HG02623 (cell line): ENCODE data around the gene DDHD1.

ENCODE experiments used
- ATAC-seq: cut with Tn5 transposase; IDR thresholded peaks from one replicate; pipeline ENCODE4 v1.9.1; 2021; ENCODE audit warnings: moderate library complexity; ENCODE audit not compliant: unreplicated experiment

The DDHD1 gene

DNA sequence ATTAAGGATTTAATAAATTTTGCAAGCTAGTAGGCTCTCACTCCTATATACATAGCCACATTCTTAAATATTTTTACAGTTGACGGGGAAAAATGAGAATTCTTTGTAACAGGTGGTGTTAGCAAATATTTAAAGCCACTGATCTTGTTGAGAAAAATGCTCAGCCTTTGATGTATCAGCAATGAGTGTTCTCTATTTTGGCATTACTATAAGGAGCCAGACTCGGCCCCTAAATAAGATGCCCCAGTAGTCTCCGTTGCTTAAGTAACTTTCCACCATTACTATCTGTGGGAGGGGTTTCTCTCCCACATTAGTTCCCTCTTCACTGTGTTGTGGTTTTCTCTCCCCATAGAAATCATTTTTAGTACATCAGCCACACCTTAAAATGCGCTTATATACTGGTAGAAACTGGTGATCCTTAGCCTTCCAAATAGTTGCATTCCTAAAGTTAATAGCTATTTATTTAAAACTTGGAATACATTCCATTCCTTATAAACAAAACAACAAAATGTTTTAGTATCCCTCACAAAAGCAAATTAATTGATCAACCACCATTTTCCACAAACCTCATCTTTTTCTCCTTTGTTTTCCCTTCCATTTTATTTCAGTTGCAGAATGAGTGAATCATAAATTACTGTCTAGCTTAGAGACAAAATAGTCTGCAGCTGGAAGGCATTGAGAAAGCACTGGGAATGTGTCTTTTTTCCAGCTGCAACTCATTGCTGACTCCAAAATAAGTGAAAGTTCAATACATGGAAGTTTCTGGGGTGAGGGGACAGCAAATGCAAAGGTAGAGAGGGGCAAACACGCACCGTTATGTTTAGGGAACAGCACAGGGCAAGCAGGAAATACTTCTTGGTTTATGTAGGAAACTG lies 117.5 kb downstream of the DDHD1 start:
- ATAC-seq, result no peak

DNA sequence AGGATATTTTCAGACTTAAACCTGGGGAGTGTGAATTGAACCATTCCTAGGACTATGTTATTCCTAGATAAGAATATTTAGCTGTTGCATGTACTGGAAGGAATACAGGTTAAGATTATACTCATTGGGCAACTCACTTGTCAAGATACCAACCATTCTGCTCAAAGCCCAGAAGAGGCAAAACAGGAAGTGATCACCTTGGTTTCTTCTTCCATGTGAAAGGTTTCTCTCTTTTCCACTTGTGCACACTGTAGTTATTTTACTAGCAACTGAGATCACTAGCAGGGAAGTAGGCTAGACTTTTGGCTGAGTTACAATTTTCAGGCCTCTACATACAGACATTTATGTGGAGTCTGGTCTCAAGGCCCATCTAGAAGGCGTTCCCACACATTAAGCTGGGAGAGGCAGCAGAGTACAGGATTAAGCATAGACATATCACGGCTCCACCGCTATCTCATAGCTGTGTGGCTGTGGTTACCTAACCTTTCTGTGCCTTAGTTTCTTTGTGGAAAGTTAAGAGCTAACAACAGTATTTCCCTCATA lies 118.4 kb downstream of the DDHD1 start:
- no peak for ATAC-seq

DNA sequence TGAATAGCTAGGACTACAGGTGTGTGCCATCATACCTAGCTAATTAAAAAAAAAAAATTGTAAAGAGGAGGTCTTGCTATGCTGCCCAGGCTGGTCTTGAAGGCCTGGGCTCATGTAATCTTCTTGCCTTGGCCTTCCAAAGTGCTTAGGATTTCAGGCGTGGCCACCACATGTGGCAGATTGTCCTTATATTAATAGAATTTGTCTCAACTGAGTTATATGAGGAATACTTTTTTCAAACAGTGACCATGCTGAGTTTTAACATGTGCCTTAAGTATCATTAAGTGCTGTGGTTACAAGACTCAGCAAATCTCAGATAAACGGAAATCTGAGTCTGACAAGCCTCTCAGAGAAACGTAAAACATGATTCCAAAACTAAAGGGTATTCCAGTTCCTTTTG lies 119.1 kb downstream of the DDHD1 start:
- ATAC-seq, result no peak

DNA sequence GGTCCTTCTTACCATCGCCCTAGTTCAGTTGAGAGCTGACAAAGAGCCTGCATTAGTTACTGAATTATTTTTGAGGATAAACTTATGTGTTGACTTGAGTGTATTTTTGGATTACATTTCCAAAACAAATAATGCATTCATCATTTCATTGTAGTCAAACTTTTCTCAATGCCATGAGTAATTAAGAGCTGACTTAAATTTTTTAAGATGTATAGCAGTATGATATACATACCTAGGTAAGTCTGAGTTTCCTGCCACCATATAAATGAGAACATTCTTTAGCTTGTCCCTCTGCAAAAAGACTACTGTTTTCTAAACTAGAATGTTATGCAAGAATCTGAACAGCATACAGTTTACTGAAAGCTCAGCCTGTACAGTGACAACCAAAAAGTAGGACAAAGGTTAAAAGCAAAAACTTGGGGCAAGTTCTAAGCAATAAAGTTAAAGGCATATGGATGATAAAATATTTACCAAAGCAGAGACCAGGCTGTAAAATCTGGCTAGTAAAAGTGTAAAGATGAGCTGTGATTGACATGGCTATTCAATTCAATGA lies 120.2 kb downstream of the DDHD1 start:
- no peak for ATAC-seq

DNA sequence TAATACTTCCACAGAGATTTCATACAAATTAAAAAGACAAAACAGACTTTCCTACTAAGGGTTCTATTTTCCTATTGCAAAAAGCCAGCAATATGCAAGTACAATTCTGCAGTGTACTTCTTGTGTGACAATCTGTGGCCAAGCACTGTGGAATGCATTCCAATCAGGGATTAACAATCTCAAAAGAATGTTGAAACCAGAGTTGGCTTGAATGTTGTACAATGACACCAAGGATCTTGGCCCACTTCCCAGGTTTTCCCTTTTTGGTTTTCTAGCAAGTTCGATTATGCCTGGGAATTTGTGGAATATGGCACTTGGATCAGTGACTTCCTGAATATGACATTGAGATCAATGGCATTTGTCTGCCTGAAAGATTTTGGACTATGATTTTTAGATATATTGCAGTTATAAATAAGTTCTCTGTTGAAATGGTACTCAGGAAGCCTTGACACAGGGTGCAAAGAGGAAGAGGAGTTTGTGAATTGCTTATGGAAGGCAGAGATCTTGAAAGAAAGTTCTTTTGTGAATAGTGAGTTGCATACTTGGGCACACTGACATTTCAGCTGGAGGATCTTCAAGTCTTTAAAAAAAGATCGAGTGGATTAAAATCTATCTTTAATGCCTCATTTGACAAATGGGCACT lies 120.8 kb downstream of the DDHD1 start:
- ATAC-seq, result no peak

DNA sequence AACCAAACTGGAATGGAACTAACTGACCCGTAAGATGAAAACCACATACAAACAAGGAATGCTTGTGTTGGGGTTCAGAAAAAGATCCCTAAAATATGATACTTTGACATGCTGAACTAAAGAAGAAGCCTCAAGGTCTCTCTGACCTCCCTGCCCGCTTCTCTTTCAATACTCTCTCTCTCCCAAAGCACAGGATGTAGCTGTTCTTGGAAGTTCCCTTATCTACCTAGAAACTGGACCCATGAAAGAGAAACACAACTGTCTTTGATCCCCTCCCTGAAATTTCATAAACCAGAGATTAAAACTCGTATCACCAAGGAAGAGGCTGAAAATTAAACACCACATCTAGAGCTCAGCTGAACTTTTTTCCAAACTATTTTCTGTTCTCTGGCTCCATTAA lies 125.6 kb downstream of the DDHD1 start:
- no peak for ATAC-seq

DNA sequence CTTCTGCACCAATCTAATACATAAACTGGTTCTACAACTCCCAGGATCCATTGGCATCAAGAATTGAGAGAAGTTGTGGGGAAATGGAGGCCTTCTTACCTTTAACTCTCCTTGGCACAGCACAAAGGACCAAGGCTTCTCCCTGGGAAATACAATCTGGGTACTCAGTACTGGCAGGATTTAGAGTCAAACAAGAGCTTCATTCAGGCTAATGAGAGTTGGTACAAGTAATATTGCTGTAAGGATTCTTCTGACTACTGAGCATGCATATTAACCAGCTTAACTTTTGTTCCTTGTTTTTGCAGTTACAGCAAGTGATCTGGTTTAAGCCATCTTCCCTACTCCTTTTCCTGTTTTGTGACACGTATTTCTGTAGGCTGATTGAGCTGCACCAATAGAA lies 126.1 kb downstream of the DDHD1 start:
- no peak for ATAC-seq

DNA sequence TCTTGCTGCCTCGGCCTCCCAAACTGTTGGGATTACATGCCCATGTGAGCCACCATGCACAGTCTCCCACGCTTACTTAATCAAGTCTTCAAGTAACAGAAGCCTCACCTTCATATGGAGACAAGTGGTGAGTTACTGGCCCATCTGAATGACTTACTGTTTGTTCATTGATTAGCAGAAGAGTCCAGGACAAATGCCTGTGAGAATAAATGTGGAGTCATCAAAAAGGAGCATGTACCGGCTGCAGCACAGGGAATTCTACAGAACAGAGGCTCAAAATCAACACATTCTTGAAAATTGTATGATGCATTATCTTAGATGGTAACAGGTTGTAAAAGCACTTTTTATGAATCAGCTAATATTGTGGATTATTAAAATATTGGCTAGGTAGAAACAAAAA lies 129.8 kb downstream of the DDHD1 start:
- no peak for ATAC-seq

DNA sequence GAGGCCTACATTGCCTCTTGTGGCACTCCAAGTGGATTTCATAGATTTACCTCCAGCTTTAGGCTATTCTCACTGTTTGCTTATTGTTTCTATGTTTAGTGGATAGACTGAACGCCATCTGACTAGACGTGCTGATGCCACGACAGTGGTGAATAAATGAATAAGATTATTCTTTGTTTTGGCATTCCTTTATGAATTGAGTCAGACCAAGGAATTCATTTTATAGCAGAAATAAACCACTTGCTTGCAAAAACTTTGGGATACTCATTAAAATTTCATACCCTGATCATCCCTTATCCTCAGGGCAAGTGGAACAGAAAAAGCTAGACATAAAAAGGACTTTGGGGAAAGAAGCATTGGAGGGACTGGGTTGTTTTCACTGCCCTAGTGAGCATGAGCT lies 130.5 kb downstream of the DDHD1 start:
- ATAC-seq, result no peak

DNA sequence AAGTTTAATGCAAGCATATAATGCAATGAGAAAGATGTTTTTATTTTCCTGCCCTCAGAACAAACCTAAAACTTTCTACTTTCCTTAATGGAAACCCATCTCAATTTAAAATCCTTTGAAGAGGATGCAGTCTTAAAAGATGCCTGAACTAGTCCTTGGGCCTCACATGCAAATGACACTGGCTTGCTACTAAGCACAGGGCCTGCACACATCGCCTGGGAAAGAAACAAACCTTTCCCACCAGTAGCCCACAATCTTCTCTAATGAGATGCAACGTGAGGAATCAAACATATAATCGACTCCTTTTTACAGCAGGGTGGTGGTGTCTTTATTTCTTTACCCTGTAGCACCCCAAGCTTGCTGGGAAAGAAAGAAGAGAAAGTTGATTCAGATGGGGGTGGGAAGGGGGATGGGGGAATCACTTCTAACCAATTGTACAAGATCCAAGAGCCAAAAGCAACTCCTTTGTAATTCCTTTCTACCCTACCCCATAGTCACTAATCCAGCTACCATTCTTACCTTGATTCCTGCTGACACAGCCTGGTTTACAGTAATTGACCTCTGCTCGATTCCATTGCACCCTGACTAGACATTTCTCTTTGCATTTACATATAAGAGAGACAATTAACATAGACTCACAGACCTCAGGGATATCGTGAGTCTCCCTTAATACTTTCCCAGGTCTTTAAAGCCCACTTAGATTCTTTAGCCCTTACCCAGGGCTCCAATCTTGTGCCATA lies 132.8 kb downstream of the DDHD1 start:
- ATAC-seq, result no peak

DNA sequence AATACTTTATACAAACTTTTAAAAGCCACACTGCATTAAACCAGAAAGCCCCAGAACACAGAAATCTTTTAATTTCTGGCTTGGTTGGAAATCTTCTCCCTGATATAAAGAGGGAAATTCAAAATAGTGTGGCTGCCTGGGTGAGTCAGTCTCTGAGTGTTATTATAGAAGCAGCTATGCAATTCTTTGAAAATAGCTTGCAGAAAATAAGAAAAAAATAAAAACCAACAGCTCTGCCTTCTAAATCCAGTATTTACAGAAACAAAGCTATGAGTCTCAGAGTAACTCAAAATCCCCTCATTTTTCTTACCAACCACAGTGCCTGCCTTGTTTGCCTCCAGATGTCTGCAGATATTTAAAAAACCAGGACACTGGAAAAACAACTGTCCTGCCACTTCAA lies 133.7 kb downstream of the DDHD1 start:
- ATAC-seq, result no peak

DNA sequence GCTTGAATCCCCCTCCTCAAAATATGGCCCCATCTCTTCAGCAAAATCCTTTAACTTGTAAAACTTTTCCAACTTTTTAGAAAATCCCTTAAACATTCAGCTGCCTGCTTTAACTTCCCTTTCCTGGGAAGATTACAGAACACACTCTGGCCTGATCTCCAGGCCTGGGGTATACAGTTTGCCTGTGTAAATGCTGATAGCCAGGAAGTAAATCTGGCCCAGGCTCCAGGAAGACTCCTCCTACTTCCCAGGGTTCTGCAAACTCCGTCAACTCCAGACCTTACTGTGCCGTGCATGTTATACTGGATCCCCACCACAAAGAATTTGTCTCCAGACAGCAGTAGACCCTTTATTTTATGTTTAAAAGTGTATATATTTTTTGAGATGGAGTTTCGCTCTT lies 135.3 kb downstream of the DDHD1 start:
- ATAC-seq, result no peak

DNA sequence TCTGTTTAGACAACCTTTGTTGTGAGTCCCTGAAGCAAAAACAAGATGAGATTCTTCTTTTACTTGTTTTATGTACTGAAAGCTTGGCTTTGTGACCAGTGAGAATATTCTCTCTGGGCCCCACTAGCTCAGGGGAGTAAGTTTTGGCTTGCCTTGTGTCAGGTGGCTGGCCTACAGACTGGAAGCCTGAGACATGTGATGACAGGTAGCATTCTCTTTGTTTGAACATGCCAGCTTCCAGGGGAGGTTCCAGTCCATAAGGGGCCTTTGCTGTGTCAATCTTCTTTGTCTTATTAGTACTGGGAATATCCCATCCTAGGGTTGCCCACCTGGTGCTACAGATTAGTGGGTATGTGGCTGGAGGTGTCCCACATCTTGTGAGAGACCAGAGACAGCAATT lies 136.2 kb downstream of the DDHD1 start:
- no peak for ATAC-seq

DNA sequence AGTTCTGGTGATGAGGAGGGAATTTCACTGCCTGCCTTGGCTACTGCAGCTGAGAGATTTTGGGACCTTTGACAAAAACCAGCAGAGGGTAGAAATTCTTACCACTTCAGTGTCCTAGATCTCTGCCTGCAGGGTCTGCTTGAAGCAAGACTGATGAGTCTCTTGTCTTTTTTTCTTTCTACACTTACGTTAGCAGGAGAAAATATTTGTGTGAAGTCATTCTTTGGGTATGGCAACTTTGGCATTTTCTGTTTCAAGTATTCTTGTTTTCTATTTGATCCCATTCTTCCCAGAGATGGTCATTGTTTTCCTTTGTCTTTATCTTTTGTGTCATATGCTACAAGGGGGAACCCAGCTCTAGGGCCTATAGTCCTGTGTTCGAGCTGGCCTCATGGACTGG lies 136.6 kb downstream of the DDHD1 start:
- no peak for ATAC-seq

DNA sequence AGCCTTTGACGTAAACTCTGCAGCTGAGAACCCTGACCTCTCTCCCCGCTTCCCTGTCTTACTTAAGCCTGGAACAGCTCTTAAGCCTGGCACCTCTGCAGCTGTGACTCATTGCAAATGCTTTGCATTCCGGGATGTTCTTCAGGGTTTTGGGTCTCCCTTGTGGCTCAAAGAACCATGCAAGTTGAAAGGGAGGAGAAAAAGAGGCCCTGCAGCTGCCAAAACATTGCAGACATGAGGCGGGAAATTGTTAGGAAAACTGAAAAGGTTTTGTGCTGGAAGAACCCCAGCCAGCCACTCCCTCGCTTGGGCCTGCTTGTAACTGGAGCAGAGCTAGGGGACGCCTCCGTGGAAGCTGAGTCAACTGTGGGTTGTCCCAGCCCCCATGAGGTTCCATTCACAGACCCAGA lies 142.1 kb downstream of the DDHD1 start:
- ATAC-seq, result no peak

DNA sequence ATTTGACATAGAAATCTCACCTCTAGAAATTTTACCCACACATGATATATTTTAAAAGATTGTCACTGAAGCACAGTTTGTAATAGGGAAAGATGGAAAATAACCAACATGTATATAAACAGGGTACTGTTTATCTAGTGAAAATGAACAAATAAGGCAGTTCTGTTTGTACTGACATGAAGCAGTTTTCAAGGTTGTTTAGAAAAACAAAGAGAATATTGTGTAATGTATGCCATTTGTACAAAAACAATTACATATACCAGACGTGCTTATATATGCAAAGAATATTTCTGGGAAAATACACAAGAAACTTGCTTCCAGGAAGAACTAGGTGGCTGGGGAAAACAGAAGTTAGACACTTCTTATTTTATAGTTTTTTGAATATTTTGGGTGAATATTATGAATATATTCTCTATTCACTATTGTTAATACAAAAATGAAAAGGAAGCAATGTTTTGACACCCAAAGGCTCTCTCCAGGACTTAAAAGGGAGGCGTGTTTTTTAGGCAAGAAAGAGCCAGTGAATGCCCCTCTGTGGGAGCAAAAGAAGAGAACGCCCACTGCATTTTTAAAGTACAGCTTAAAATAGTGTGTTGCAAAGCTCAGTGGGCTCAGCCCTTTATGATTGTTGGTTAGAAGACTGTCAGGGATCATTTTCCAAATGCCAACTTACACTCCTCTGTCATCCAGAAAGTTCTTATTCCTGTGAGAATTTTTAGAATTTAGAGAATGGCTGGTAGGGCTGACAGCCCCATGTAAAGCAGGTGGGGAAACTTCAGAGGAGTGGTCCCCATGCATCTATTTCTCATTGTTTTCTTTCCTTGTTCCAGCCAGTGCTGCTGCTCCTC lies 142.7 kb downstream of the DDHD1 start:
- ATAC-seq, result no peak

DNA sequence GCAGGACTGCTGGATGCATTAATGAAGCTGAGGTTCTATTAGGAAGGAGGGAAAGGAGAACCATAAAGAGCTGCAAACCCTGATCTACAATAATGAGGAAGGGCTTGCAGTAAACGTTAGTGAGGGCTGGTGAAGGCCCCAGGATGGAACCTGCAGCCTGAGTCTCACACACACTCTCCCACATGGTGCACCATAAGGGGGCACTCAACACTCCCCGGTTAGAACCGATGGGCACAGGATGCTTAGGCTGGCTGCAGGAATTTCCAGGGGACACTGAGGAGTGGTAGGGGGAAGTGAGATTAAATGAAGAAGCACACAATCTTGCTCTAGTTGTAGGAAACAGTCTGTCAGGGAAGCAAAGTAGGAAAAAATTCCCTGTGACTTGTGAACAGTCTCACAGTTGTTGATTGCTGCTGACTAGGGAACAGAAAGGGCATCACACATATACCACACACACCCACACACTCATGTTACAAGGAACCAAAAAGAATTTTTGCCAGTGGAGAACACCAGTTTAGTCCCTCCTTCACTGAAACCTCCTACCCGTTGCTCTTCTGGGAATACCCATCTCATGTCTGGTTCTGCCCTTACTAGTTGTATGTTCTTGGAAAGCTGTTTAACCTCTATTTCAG lies 146.1 kb downstream of the DDHD1 start:
- ATAC-seq, result no peak

DNA sequence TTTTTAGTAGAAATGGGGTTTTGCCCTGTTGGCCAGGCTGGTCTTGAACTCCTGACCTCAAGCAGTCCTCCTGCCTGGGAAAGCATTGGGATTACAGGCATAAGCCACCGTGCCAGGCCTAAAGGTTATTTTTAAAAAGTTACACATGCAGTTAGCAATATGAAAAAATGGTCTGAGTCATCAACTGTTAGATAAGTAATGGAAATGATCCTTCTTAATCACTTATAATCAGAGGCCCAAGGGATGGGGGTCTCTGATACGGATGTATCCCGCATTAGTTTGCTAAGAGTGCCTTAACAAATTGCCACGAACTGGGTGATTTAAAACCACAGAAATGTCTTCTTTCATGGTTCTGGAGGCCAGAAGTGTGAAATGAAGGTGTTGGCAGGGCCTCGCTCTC lies 148.1 kb downstream of the DDHD1 start:
- ATAC-seq, result no peak

DNA sequence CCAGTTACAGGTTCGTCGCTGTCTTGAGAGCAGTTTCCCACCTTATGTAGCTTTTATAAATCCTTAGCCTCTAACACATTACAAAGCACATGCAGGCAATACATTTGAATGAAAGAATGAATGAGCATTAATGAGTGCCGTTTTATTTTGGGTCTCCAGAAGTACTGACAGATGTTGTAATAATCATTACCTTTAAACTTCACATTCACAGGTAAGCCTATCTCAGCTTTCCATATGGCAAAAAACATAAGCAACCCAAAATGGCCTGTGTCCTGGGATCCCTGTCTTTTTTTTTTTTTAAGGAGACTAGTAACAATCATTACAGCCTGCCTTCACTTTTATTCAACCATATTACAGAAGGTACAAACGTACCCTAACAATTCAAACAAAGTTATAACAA lies 149.3 kb downstream of the DDHD1 start:
- ATAC-seq, result no peak

DNA sequence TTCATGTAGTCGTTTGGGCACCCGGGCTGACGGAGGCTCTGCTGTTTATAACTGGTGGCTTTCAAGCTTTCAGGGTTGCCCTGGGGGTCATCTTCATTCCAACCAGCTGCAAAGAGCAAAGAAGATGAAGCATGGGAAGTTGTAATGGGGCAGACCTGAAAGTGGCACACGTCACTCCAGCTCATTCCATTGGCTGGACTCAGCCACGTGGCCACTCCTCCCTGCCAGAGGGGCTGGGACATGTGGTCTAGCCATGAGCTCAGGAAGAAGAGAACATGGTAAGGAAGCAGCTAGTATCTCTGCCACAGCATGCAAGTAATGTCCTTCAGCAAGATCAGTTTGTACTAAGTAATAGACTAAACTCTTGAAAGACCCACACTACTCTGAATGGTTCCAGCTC lies 150.5 kb downstream of the DDHD1 start:
- no peak for ATAC-seq
